Adrenal gland (tissue), 12 donors: ENCODE measurements around the gene KLK15. TPM values are rescaled to one million over a fixed set of nuclear protein-coding genes. Genes with fewer than 3 reads are reported as not detected.
A peak's percentile ranks its signal among the peaks of the same experiment; 100 is the strongest.

Experiments
- DNase-seq, 7 donors: peaks; one replicate each; pipeline ENCODE4 v3.0.0-alpha.2; 2019 to 2020
- H3K27ac ChIP-seq, 5 donors: fragments of 200-600 bp; sonication (generic) in 4 of 5; 1 replicate in 3 of 5; 2 replicates in 2 of 5; pipeline versions ENCODE4 v1.5.1 to v1.8.0; 2016 to 2020; ENCODE audit warnings: mild to moderate bottlenecking in 1 of 5
- H3K27me3 ChIP-seq: fragments of 200-600 bp; 2 replicates; pipeline ENCODE4 v1.8.0; 2021
- H3K36me3 ChIP-seq, 2 donors: fragments of 200-600 bp; replicated peaks in 1 of 2; 1 replicate in 1 of 2; 2 replicates in 1 of 2; pipeline versions ENCODE4 v1.5.1 to v1.8.0; 2018 to 2022
- H3K4me1 ChIP-seq, 2 donors: fragments of 200-600 bp; replicated peaks in 1 of 2; 1 replicate in 1 of 2; 2 replicates in 1 of 2; pipeline versions ENCODE4 v1.5.1 to v1.8.0; 2018 to 2021
- H3K4me3 ChIP-seq, 4 donors: fragments of 200-600 bp; sonication (generic) in 3 of 4; one replicate each; pipeline ENCODE4 v1.5.1; 2016 to 2018
- H3K9me3 ChIP-seq, 3 donors: fragments of 200-600 bp; sonication (generic) in 1 of 3; replicated peaks in 1 of 3; 1 replicate in 2 of 3; 2 replicates in 1 of 3; pipeline versions ENCODE4 v1.5.1 to v1.8.0; 2016 to 2021
- POLR2A ChIP-seq, 2 donors: fragments of 450-650 bp; IDR thresholded peaks; one replicate each; pipeline ENCODE4 v1.6.1; 2017; ENCODE audit warnings: antibody characterized with exemption in 2 of 2, mild to moderate bottlenecking in 2 of 2, moderate library complexity in 1 of 2
- WGBS, 4 donors: extraction: QIAGEN DNeasy Blood & Tissue Kit in 2 of 4; methylation state at CpG; one replicate each; pipeline versions ENCODE4 v1.1.5 to v1.1.7; 2013 to 2017; 5-methylcytosine and 5-hydroxymethylcytosine counted together
- intact Hi-C, 2 donors: fragments of 100-400 bp; cut with DNase I; formaldehyde crosslinking; loops; one replicate each; pipeline versions ENCODE4 v1.14.1 to v1.15.0; 2022 to 2023
- polyA plus RNA-seq, 3 donors: library from polyadenylated mRNA; stranded (reverse); fragments of 200-250 nt in 2 of 3; fragments of 350-450 nt in 1 of 3; fragmentation: Illumina TruSeq in 1 of 3; extraction: RNeasy Lipid Tissue Mini Kit (QIAGEN cat#74804) in 1 of 3; gene quantifications; one replicate each; pipeline ENCODE4 v1.2.3, GENCODE V29; 2013 to 2014
- total RNA-seq, 9 donors: library from RNA; depleted of rRNA in 4 of 9; stranded (reverse); fragments of >200 nt in 4 of 9; fragments of 120-200 nt in 1 of 9; fragmentation: NEBNext Ultra II Directional in 1 of 9; extraction: Animal tissue kit (Norgen Biotek cat#: 25700) in 1 of 9; gene quantifications; one replicate each; pipeline versions ENCODE4 v1.1.0 to v1.2.4, GENCODE V29; 2013 to 2023
- TF ChIP-seq, protein P1 (sequence below), 6 experiments: fragments of 450-650 bp in 4 of 6; fragments of 200-600 bp in 2 of 6; sonication (generic) in 1 of 6; IDR thresholded peaks; 1 replicate in 5 of 6; 2 replicates in 1 of 6; pipeline versions ENCODE4 v1.5.1 to v1.8.0; 2016 to 2021; ENCODE audit warnings: antibody characterized with exemption in 6 of 6, mild to moderate bottlenecking in 2 of 6, moderate library complexity in 1 of 6
- donor health status: healthy with polysubstance abuse.
- donor health status: Bipolar disorder and iron deficiency.
- donor health status: DM: yes; HTN: yes; CAD: no.
- donor health status: DM: no; HTN: no; CAD: no.
- donor health status: DM: no; HTN: no; CAD: no.
- donor health status: DM: yes; HTN: yes; CAD: no.

The KLK15 gene
- total and polyA plus RNA-seq, 12 donors, result 0.15 to 5.1 (median 0.99) TPM; not detected in 2

DNA sequence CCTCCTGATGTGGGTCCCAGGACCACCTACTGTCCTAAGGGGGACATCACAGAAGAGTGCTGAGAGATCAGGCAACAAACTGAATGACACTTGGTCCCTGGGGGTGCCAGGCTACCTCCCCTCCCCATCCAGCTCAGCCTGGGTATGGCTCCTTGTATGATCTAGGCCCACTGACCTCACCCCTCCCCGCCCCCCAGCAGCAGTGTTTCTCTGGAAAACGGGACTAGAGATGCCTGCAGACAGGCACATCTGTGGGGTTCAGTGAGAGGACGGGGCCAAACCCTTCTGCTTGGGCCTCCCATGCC, 33.9 kb downstream of the KLK15 start:
- Histone ChIP-seq H3K27ac (no peak overlapping the region), H3K27me3 (no peaks in the 10 kb centered on the region), H3K36me3 (peaks cover 0 to 24% of the 10 kb centered on the region in 2 donors), H3K9me3 (no peaks in the 10 kb centered on the region), H3K4me3 (no peak overlapping the region), H3K4me1 (peaks cover 13 to 23% of the 10 kb centered on the region in 2 donors)
- 73 to 100% (median 80%) methylated on average over 1 to 3 of the region's 3 CpGs for WGBS, 4 donors
- no peak for DNase-seq
- intact Hi-C loops, result loop anchor here in 1 of 2 donors (10.0 kb wide), 1 partner anchor 115 kb away; the partner anchor contains the start of gene KLK4
- TF ChIP-seq, protein P1, sequence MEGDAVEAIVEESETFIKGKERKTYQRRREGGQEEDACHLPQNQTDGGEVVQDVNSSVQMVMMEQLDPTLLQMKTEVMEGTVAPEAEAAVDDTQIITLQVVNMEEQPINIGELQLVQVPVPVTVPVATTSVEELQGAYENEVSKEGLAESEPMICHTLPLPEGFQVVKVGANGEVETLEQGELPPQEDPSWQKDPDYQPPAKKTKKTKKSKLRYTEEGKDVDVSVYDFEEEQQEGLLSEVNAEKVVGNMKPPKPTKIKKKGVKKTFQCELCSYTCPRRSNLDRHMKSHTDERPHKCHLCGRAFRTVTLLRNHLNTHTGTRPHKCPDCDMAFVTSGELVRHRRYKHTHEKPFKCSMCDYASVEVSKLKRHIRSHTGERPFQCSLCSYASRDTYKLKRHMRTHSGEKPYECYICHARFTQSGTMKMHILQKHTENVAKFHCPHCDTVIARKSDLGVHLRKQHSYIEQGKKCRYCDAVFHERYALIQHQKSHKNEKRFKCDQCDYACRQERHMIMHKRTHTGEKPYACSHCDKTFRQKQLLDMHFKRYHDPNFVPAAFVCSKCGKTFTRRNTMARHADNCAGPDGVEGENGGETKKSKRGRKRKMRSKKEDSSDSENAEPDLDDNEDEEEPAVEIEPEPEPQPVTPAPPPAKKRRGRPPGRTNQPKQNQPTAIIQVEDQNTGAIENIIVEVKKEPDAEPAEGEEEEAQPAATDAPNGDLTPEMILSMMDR (IDR thresholded peaks at IDR 0.05), result no peak
- no peak for TF ChIP-seq POLR2A (IDR thresholded peaks at IDR 0.05)

GRCh38 chr19:50798659-50799546, 34.5 kb downstream of the KLK15 start:
- peaks cover 0 to 24% of the 10 kb centered on the region in 2 donors for H3K36me3 ChIP-seq
- WGBS, 4 donors, result 63 to 83% (median 78%) methylated on average over 5 to 21 of the region's 21 CpGs
- no peak for TF ChIP-seq POLR2A (IDR thresholded peaks at IDR 0.05)
- TF ChIP-seq, protein P1 (IDR thresholded peaks at IDR 0.05), result no peak
- peaks cover 11 to 23% of the 10 kb centered on the region in 2 donors for H3K4me1 ChIP-seq
- H3K27ac ChIP-seq, result peak overlapping the region in 1 of 5 donors; percentile 34
- DNase-seq, result peak in 1 of 7 donors; percentile 62
- no peak overlapping the region for H3K4me3 ChIP-seq
- H3K9me3 ChIP-seq, result no peaks in the 10 kb centered on the region
- no peaks in the 10 kb centered on the region for H3K27me3 ChIP-seq
- intact Hi-C loops, result loop anchor here in 1 of 2 donors (10.0 kb wide), 1 partner anchor 116 kb away; the partner anchor contains the start of gene KLK4

- no peaks in the 10 kb centered on the region for H3K27me3 ChIP-seq
- intact Hi-C loops, result loop anchor here in 1 of 2 donors (10.0 kb wide), 1 partner anchor 117 kb away; the partner anchor contains the start of gene KLK4
- H3K27ac ChIP-seq, result peak overlapping the region in 1 of 5 donors; percentile 34
- 54 to 63% (median 62%) methylated on average over 9 to 18 of the region's 18 CpGs; no CpG with 5 or more reads in 1 of the 4 donors for WGBS, 4 donors
- no peak overlapping the region for H3K4me3 ChIP-seq
- peak in 1 of 7 donors; percentile 13 for DNase-seq
- H3K9me3 ChIP-seq, result no peaks in the 10 kb centered on the region
- peaks cover 2 to 15% of the 10 kb centered on the region in 2 donors for H3K4me1 ChIP-seq
- peaks cover 0 to 24% of the 10 kb centered on the region in 2 donors for H3K36me3 ChIP-seq
- TF ChIP-seq, protein P1 (IDR thresholded peaks at IDR 0.05), result no peak
- TF ChIP-seq POLR2A (IDR thresholded peaks at IDR 0.05), result no peak
Observed at GRCh38 chr19:50797781-50798658, 35.4 kb downstream of the KLK15 start.

- Histone ChIP-seq H3K4me3 (no peak overlapping the region), H3K36me3 (peaks cover 0 to 24% of the 10 kb centered on the region in 2 donors), H3K9me3 (no peaks in the 10 kb centered on the region), H3K4me1 (peaks cover 0 to 9% of the 10 kb centered on the region in 2 donors), H3K27ac (no peak overlapping the region), H3K27me3 (no peaks in the 10 kb centered on the region)
- intact Hi-C loops, result loop anchor here in 1 of 2 donors (10.0 kb wide), 1 partner anchor 117 kb away; the partner anchor contains the start of gene KLK4
- TF ChIP-seq POLR2A (IDR thresholded peaks at IDR 0.05), result no peak
- TF ChIP-seq, protein P1 (IDR thresholded peaks at IDR 0.05), result no peak
- no peak for DNase-seq
- 71 to 94% (median 88%) methylated on average over 7 of the region's 7 CpGs for WGBS, 4 donors
Observed at GRCh38 chr19:50797429-50797780, 36.0 kb downstream of the KLK15 start.
